Measurements from ENCODE around the gene RPRD1B.

The RPRD1B gene

DNA sequence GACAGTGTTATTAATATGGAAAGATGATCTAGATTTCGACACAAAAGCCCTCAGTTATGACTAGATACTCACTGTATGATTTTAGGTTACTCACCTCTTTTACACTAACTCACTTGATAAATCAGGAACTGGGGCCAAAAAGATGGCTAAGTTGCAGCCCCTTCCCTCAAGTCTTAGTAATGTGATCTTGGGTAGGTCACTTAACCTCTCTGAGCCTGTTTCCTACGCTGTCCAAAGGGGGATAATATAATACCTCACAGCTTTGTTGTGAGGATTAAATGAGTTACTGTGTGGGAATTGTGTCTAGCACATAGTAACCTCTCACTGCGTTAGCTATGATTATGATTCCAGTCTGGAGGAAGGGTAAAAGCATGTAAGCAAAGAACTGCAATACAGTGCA, 1.6 kb upstream of the RPRD1B start:
- H3K4me1 ChIP-seq (ENCODE audit: control insufficient read depth, insufficient read depth, low read length) = peaks cover 22% of the 10 kb centered on the region
- no peaks in the 10 kb centered on the region for H3K9me3 ChIP-seq (ENCODE audit: control insufficient read depth, low read length)
- no peak overlapping the region for H3K4me3 ChIP-seq (ENCODE audit: low read length)
- no peaks in the 10 kb centered on the region for H3K27me3 ChIP-seq (ENCODE audit: control insufficient read depth, insufficient read depth, low read length)
- peaks cover 6% of the 10 kb centered on the region for H3K36me3 ChIP-seq (ENCODE audit: control insufficient read depth, insufficient read depth, low read length)
- no peak overlapping the region for H3K9ac ChIP-seq (ENCODE audit: low read length)

DNA sequence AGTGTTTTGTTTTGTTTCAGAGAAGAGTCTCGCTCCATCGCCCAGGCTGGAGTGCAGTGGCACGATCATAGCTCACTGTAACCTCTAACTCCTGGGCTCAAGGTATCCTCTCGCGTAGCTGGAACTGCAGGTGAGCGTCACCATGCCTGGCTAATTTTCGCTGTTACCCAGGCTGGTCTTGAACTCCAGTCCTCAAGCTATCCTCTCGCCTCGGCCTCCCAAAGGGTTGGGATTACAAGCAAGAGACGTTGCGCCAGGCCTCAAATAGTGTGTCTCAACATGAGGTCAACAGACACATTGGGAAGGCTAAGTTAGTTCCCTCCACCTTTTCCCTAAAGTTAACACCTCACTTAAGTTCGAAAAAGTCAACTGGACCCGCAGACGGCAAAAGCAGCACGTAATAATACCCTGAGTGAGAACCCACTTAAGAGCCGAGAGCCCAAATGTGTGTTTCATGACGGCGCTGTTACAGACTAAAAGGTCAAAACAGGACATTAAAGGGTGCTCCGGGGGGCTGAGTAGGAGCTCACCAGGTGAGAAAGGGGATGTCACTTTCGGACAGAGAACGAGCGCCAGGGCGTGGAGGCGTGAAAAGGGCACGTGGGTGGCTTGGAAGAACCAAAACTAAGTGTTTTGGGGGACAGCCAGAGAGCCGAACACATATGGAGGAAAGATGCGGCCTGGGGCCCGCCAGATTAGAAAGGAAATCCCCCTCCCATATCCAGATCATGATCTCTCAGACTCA, 789 bp upstream of the RPRD1B start:
- peaks cover 6% of the 10 kb centered on the region for H3K36me3 ChIP-seq (ENCODE audit: control insufficient read depth, insufficient read depth, low read length)
- no peaks in the 10 kb centered on the region for H3K27me3 ChIP-seq (ENCODE audit: control insufficient read depth, insufficient read depth, low read length)
- H3K9me3 ChIP-seq (ENCODE audit: control insufficient read depth, low read length) = no peaks in the 10 kb centered on the region
- H3K4me3 ChIP-seq (ENCODE audit: low read length) = peak overlapping the region; percentile 83
- H3K4me1 ChIP-seq (ENCODE audit: control insufficient read depth, insufficient read depth, low read length) = peaks cover 22% of the 10 kb centered on the region
- H3K9ac ChIP-seq (ENCODE audit: low read length) = peak overlapping the region; percentile 92

DNA sequence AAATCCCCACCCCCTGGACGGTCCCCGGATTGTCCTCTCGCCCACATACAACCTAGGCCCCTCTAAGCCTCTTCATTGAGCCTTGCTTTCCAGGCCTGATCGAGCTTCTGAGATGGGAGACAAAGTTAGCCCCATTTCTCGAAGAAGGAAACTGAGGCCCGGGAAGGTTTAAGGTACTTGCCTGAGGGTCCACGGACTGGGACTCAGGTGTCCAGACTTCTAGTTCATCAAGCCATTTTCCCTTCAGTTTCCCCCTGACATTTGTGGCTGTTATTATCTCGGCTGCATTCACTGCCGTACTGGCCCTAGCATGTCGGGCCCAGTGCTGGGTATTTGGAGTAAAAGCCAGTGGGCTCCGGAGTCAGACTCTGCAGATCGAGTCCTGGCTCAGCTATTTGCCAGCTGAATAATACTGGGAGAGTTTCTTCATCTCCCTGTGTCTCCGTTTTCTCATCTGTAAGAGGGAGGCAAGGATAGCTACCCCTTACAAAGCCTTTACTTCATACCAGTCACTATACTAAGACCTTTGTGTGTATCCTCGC, 633 bp downstream of the RPRD1B start:
- H3K27me3 ChIP-seq (ENCODE audit: control insufficient read depth, insufficient read depth, low read length) = no peaks in the 10 kb centered on the region
- H3K4me1 ChIP-seq (ENCODE audit: control insufficient read depth, insufficient read depth, low read length) = peaks cover 22% of the 10 kb centered on the region
- no peaks in the 10 kb centered on the region for H3K9me3 ChIP-seq (ENCODE audit: control insufficient read depth, low read length)
- peak overlapping the region; percentile 92 for H3K9ac ChIP-seq (ENCODE audit: low read length)
- peaks cover 6% of the 10 kb centered on the region for H3K36me3 ChIP-seq (ENCODE audit: control insufficient read depth, insufficient read depth, low read length)
- H3K4me3 ChIP-seq (ENCODE audit: low read length) = peak overlapping the region; percentile 83

DNA sequence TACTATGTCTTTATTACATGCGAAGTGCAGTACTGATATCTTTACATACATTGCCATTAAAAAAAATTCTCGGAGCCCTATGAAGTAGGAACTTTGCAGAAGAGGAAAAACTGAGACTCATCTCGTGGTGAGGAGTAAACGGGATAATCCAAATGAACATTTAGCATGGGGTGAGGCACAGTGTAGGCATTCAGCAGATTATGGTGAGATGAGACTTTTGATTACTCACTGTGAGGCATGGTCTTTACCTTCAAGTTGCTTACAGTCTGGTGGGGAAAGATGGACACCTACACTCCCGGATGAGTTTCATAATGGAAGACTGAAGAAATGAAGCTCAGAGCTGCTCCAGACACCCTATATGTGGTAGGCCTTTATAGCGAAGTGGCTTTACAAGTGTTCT, 1.4 kb downstream of the RPRD1B start:
- H3K9ac ChIP-seq (ENCODE audit: low read length) = peak overlapping the region; percentile 92
- H3K36me3 ChIP-seq (ENCODE audit: control insufficient read depth, insufficient read depth, low read length) = peaks cover 6% of the 10 kb centered on the region
- peak overlapping the region; percentile 83 for H3K4me3 ChIP-seq (ENCODE audit: low read length)
- H3K4me1 ChIP-seq (ENCODE audit: control insufficient read depth, insufficient read depth, low read length) = peaks cover 22% of the 10 kb centered on the region
- H3K27me3 ChIP-seq (ENCODE audit: control insufficient read depth, insufficient read depth, low read length) = no peaks in the 10 kb centered on the region
- no peaks in the 10 kb centered on the region for H3K9me3 ChIP-seq (ENCODE audit: control insufficient read depth, low read length)

DNA sequence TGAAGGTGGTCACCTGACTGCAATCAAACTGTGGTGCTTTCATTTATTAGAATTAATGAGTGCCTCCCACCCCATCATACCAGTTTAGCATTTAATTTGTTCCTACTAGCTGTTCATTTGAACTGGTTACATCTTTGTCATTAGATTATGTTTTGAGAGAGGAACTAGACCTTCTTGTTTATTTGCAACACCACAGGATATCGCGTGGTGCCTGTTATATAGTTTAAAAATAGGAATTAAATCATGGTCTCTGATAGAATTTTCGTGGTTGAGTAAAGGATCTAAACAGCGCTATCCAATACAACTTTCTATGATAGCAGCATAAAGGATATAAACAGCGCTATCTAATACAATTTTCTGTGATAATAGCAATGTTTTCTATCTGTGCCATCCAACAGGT, 2.8 kb downstream of the RPRD1B start:
- Histone ChIP-seq H3K9ac (ENCODE audit: low read length) (no peak overlapping the region), H3K4me3 (ENCODE audit: low read length) (no peak overlapping the region), H3K27me3 (ENCODE audit: control insufficient read depth, insufficient read depth, low read length) (no peaks in the 10 kb centered on the region), H3K9me3 (ENCODE audit: control insufficient read depth, low read length) (no peaks in the 10 kb centered on the region), H3K36me3 (ENCODE audit: control insufficient read depth, insufficient read depth, low read length) (peaks cover 6% of the 10 kb centered on the region), H3K4me1 (ENCODE audit: control insufficient read depth, insufficient read depth, low read length) (peaks cover 22% of the 10 kb centered on the region)

DNA sequence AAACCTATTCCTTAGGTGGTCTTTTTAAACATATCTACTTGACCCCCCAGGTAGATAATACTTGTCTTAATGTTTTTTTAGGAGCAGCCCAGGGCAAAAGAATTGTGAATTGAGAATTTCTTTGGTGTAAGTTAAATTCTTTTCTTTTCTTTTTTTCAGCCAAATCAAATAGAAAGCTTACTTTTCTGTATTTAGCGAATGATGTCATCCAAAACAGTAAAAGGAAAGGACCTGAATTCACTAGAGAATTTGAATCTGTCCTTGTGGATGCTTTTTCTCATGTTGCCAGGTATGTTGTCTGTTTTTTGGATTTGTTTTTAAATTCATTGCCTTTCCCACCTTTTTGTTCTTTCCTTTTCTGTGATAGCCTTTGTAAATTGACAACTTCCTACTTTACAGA, 6.7 kb downstream of the RPRD1B start:
- H3K36me3 ChIP-seq (ENCODE audit: control insufficient read depth, insufficient read depth, low read length) = no peaks in the 10 kb centered on the region
- no peaks in the 10 kb centered on the region for H3K27me3 ChIP-seq (ENCODE audit: control insufficient read depth, insufficient read depth, low read length)
- H3K9ac ChIP-seq (ENCODE audit: low read length) = no peak overlapping the region
- peaks cover 9% of the 10 kb centered on the region for H3K4me1 ChIP-seq (ENCODE audit: control insufficient read depth, insufficient read depth, low read length)
- no peak overlapping the region for H3K4me3 ChIP-seq (ENCODE audit: low read length)
- H3K9me3 ChIP-seq (ENCODE audit: control insufficient read depth, low read length) = no peaks in the 10 kb centered on the region

DNA sequence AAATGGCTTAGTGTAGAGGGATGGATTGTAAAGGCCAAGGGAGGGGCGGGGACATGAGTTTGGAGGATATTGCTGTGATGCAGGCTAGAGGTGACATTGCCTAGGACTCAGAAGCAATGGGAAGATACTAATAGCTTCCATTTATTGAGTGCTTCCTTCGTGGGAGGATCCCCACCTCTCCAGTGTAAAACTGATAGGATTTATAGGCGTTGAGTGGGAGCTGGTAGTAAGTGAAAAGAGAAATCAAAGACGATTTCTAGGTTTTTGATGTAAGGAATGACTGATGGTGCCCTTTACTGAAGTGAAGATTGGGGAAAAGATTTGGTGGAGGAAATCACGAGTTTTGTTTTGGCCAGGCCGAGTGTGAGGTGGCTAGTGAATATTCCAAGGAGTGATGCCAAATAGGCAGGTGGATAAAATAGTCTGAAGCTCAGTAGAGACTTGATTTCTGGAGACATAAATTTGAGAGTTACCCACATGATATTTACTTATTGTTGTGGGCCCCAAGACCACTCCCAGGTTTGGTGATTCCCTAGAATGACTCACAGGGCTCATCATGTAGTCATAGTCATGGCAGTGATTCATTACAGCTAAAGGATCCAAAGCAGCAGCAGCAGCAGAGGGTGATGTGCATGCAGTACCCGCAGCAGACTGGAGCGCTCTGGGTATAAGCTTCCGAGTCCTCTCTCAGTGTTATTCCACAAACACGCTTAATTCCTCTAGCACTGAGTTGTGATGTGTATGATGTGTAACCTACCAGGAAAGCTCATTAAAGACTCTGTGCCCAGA, 10.2 kb downstream of the RPRD1B start:
- peaks cover 4% of the 10 kb centered on the region for H3K36me3 ChIP-seq (ENCODE audit: control insufficient read depth, insufficient read depth, low read length)
- no peak overlapping the region for H3K4me3 ChIP-seq (ENCODE audit: low read length)
- no peak overlapping the region for H3K9ac ChIP-seq (ENCODE audit: low read length)
- H3K9me3 ChIP-seq (ENCODE audit: control insufficient read depth, low read length) = no peaks in the 10 kb centered on the region
- peaks cover 8% of the 10 kb centered on the region for H3K4me1 ChIP-seq (ENCODE audit: control insufficient read depth, insufficient read depth, low read length)
- H3K27me3 ChIP-seq (ENCODE audit: control insufficient read depth, insufficient read depth, low read length) = no peaks in the 10 kb centered on the region

DNA sequence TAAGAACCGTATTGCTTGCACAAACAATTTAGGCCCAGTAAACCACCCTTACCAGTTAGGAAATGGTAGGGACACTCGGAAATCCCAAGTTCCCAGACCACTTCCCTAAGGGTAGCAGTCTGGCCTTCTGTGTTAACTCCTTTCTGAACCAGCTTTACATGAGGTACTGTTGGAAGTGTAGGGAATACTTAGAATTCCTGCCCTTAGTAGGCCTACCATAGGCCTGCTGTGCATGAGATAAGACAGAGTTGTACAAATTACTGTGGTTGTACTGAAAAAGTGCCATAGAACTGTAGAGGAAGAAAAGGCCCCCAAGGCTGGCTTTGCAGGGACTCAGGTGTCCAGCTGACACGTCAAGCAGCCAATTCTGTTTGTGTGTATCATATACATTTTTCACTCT, 11.1 kb downstream of the RPRD1B start:
- H3K4me1 ChIP-seq (ENCODE audit: control insufficient read depth, insufficient read depth, low read length) = peaks cover 8% of the 10 kb centered on the region
- H3K9me3 ChIP-seq (ENCODE audit: control insufficient read depth, low read length) = no peaks in the 10 kb centered on the region
- no peak overlapping the region for H3K4me3 ChIP-seq (ENCODE audit: low read length)
- H3K9ac ChIP-seq (ENCODE audit: low read length) = no peak overlapping the region
- H3K27me3 ChIP-seq (ENCODE audit: control insufficient read depth, insufficient read depth, low read length) = no peaks in the 10 kb centered on the region
- peaks cover 5% of the 10 kb centered on the region for H3K36me3 ChIP-seq (ENCODE audit: control insufficient read depth, insufficient read depth, low read length)

DNA sequence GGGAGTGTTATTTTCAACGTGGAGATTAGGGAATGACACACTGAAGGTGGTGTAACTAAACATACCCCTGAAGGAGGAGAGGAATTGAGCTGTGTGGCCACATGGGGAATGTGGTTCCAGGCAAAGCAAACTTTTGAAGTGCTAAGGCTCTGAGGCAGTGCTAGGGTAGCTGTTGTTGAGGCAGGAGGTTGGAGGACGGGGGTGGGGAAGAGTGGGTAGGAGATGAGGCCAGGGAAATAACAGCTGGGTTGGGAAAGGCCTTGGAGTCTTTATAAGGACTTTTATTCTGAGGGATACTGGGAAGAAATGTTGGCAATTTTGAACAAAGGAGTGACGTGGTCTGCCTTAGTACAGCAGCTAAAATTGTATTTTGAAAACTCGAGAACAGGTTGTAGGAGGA, 13.0 kb downstream of the RPRD1B start:
- H3K4me3 ChIP-seq (ENCODE audit: low read length) = no peak overlapping the region
- H3K9me3 ChIP-seq (ENCODE audit: control insufficient read depth, low read length) = no peaks in the 10 kb centered on the region
- no peak overlapping the region for H3K9ac ChIP-seq (ENCODE audit: low read length)
- no peaks in the 10 kb centered on the region for H3K27me3 ChIP-seq (ENCODE audit: control insufficient read depth, insufficient read depth, low read length)
- peaks cover 13% of the 10 kb centered on the region for H3K36me3 ChIP-seq (ENCODE audit: control insufficient read depth, insufficient read depth, low read length)
- H3K4me1 ChIP-seq (ENCODE audit: control insufficient read depth, insufficient read depth, low read length) = peaks cover 8% of the 10 kb centered on the region

DNA sequence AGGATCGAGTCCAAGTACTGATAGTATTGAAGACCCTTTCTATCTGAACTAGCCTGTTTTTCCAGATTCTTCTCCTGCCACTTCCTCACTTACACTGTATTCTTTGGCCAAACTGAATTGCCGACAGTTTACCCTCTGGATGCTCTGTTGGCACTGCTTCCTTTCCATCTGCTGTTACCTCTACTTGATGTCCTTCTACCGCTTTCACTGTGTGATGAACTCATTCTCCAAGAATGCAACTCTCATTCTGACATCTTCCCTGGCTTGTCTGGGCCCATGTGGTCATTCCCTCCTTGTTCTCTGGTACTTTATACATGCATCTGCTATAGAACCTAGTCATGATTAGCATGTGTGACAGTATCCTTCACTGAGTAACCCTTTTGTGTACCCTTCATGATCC, 16.3 kb downstream of the RPRD1B start:
- Histone ChIP-seq H3K9ac (ENCODE audit: low read length) (no peak overlapping the region), H3K27me3 (ENCODE audit: control insufficient read depth, insufficient read depth, low read length) (no peaks in the 10 kb centered on the region), H3K4me3 (ENCODE audit: low read length) (no peak overlapping the region), H3K36me3 (ENCODE audit: control insufficient read depth, insufficient read depth, low read length) (peaks cover 13% of the 10 kb centered on the region), H3K9me3 (ENCODE audit: control insufficient read depth, low read length) (no peaks in the 10 kb centered on the region), H3K4me1 (ENCODE audit: control insufficient read depth, insufficient read depth, low read length) (peaks cover 9% of the 10 kb centered on the region)

DNA sequence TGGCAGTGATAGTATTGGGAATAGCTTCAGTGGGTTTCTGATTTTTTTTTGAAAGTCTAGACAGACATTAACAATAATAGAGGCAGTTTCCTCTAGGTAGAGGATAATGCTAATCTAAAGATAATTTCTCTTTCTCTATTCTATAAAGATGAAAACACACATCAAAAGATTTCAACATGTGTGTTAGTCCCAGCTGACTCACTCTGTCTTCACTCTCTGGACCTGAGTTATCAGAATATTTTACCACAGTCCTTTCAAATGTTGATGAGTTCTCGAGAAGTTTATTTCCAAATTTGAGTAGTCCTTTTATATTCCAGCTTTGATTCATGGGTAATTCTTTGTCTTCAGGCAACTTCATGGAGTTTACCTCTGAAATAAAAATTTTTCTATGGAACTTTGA, 17.1 kb downstream of the RPRD1B start:
- no peak overlapping the region for H3K9ac ChIP-seq (ENCODE audit: low read length)
- H3K36me3 ChIP-seq (ENCODE audit: control insufficient read depth, insufficient read depth, low read length) = peaks cover 13% of the 10 kb centered on the region
- no peaks in the 10 kb centered on the region for H3K27me3 ChIP-seq (ENCODE audit: control insufficient read depth, insufficient read depth, low read length)
- peaks cover 9% of the 10 kb centered on the region for H3K4me1 ChIP-seq (ENCODE audit: control insufficient read depth, insufficient read depth, low read length)
- H3K4me3 ChIP-seq (ENCODE audit: low read length) = no peak overlapping the region
- H3K9me3 ChIP-seq (ENCODE audit: control insufficient read depth, low read length) = no peaks in the 10 kb centered on the region

DNA sequence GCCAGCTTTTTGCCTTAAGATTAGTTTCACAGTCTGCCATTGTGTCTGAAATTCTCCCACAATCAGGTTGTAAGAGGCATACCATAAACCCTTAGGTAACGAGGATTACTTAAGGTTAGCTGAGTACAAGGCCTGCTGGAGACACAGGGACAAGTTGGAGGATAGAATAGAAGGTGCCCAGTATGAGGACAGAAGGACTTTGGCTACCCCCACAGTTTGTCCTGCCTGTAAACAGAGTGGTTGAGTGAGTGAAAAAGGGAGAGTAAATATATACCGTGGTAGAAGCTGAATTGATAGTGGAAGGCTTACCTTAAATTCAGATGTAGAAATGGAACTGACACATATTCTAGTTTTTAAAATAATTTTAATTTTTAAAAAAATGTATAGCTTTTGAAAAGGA, 19.3 kb downstream of the RPRD1B start:
- H3K4me1 ChIP-seq (ENCODE audit: control insufficient read depth, insufficient read depth, low read length) = peaks cover 13% of the 10 kb centered on the region
- no peak overlapping the region for H3K4me3 ChIP-seq (ENCODE audit: low read length)
- H3K36me3 ChIP-seq (ENCODE audit: control insufficient read depth, insufficient read depth, low read length) = peaks cover 14% of the 10 kb centered on the region
- no peak overlapping the region for H3K9ac ChIP-seq (ENCODE audit: low read length)
- no peaks in the 10 kb centered on the region for H3K27me3 ChIP-seq (ENCODE audit: control insufficient read depth, insufficient read depth, low read length)
- no peaks in the 10 kb centered on the region for H3K9me3 ChIP-seq (ENCODE audit: control insufficient read depth, low read length)

Data from mucosa of stomach (tissue), 1 donor.